RWPE2 (cell line): ENCODE data around the gene LACTBL1.
"Not testable (repeated sequence)": the region's sequence is repeated elsewhere in the genome, so short reads cannot be mapped to it uniquely, and the experiment has no call there.

Source experiments
- ATAC-seq: fragments of 200-7000 bp; cut with Tn5 transposase; 3 replicates; pipeline ENCODE4 v1.9.1; 2021; ENCODE audit warnings: low read depth
- DNase-seq: peaks from one replicate; pipeline ENCODE4 v3.0.0-alpha.2; 2020; ENCODE audit warnings: low spot score
- H3K27ac ChIP-seq: fragments of 450-650 bp; 2 replicates; pipeline ENCODE4 v1.5.1; 2017; ENCODE audit warnings: mild to moderate bottlenecking; ENCODE audit not compliant: poor library complexity, severe bottlenecking
- H3K27me3 ChIP-seq: fragments of 250-450 bp; sonication (Bioruptor Pico); 2 replicates; pipeline ENCODE4 v1.5.1; 2021; ENCODE audit warnings: mild to moderate bottlenecking, moderate library complexity; ENCODE audit not compliant: insufficient read depth, poor library complexity, severe bottlenecking
- H3K36me3 ChIP-seq: fragments of 250-450 bp; sonication (Bioruptor Pico); 2 replicates; pipeline ENCODE4 v1.5.1; 2020; ENCODE audit warnings: low read depth, mild to moderate bottlenecking, moderate library complexity
- H3K4me1 ChIP-seq: fragments of 250-450 bp; sonication (Bioruptor Pico); 2 replicates; pipeline ENCODE4 v1.5.1; 2021; ENCODE audit warnings: mild to moderate bottlenecking, moderate library complexity; ENCODE audit not compliant: insufficient read depth, poor library complexity, severe bottlenecking
- H3K4me3 ChIP-seq: fragments of 250-450 bp; sonication (Bioruptor Pico); 2 replicates; pipeline ENCODE4 v1.5.1; 2021; ENCODE audit warnings: mild to moderate bottlenecking, moderate library complexity; ENCODE audit not compliant: severe bottlenecking
- H3K9me3 ChIP-seq: fragments of 250-450 bp; sonication (Bioruptor Pico); 2 replicates; pipeline ENCODE4 v1.5.1; 2021; ENCODE audit warnings: mild to moderate bottlenecking, moderate library complexity; ENCODE audit not compliant: severe bottlenecking
- TF ChIP-seq, protein P1 (sequence below): fragments of 450-650 bp; IDR thresholded peaks from one replicate; pipeline ENCODE4 v1.5.1; 2017; ENCODE audit warnings: mild to moderate bottlenecking, moderate library complexity; ENCODE audit not compliant: poor library complexity, severe bottlenecking

Gene LACTBL1

DNA sequence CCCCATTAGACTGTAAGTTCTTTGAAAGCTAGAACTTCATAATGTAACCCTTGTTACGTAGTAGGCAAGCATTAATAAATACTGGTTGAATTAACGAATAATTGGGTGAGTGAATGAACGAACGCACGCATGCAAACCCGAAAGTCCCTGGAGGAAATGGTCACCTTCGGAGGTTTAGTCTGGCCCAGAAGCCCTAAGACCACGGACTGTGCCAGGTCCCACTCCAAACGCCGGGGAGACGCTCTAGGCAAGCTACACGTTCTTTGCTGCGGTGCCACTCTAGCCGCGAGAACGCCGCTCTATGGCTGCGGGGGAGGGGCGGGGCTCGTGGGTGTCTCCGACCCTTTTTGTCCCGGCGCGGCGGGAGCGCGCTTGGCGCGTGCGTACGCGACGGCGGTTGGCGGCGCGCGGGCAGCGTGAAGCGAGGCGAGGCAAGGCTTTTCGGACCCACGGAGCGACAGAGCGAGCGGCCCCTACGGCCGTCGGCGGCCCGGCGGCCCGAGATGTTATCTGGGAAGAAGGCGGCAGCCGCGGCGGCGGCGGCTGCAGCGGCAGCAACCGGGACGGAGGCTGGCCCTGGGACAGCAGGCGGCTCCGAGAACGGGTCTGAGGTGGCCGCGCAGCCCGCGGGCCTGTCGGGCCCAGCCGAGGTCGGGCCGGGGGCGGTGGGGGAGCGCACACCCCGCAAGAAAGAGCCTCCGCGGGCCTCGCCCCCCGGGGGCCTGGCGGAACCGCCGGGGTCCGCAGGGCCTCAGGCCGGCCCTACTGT, 46.6 kb upstream of the LACTBL1 start, which contains the start of gene KDM1A:
TSS of gene KDM1A (plus strand) at position 375 of the 769 bp plus-strand sequence. CDS start at position 504, 129 bp downstream.
- TF ChIP-seq, protein P1, sequence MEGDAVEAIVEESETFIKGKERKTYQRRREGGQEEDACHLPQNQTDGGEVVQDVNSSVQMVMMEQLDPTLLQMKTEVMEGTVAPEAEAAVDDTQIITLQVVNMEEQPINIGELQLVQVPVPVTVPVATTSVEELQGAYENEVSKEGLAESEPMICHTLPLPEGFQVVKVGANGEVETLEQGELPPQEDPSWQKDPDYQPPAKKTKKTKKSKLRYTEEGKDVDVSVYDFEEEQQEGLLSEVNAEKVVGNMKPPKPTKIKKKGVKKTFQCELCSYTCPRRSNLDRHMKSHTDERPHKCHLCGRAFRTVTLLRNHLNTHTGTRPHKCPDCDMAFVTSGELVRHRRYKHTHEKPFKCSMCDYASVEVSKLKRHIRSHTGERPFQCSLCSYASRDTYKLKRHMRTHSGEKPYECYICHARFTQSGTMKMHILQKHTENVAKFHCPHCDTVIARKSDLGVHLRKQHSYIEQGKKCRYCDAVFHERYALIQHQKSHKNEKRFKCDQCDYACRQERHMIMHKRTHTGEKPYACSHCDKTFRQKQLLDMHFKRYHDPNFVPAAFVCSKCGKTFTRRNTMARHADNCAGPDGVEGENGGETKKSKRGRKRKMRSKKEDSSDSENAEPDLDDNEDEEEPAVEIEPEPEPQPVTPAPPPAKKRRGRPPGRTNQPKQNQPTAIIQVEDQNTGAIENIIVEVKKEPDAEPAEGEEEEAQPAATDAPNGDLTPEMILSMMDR: peak; percentile 42

DNA sequence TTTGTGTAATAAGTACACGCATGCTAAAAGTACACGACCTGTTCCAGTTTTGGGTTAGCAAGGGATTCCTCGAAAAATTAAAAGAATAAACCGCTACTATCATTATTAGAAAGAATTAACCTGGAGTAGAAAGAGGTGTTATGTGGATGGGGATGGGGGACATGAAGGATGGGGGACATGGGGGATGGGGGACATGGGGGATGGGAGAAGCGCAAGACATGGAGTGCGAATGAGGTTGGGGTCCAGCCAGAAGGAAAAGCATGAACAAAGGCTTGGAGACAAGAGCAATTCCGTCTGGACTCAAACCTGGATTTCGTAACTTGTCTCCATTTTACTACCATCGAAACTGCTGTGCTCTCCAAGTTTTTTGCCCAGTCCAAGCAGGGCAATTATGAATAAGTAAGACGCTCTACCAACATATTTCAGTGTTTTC, 46.0 kb upstream of the LACTBL1 start:
- TF ChIP-seq, protein P1: no peak
- ATAC-seq (no peak), DNase-seq (no peak)
- H3K27me3 ChIP-seq: no peaks in the 10 kb centered on the region
- peak overlapping the region; percentile 92 for H3K4me3 ChIP-seq
- H3K4me1 ChIP-seq: peaks cover 8% of the 10 kb centered on the region
- H3K36me3 ChIP-seq: peaks cover 6% of the 10 kb centered on the region; the same call in 1 of the 2 replicates
- peaks cover 3% of the 10 kb centered on the region for H3K9me3 ChIP-seq
- peak overlapping the region; percentile 77 for H3K27ac ChIP-seq

More for the DNA sequence above, 46.6 kb upstream of the LACTBL1 start, which contains the start of gene KDM1A:
- Histone ChIP-seq H3K4me3 (peak within 1 kb of the TSS; percentile 92), H3K9me3 (peaks cover 3% of the 10 kb centered on the region), H3K27ac (peak within 1 kb of the TSS; percentile 77), H3K36me3 (peaks cover 6% of the 10 kb centered on the region; the same call in 1 of the 2 replicates), H3K4me1 (peaks cover 8% of the 10 kb centered on the region), H3K27me3 (no peaks in the 10 kb centered on the region)
- ATAC-seq (peak; percentile 97), DNase-seq (peak; percentile 96)

DNA sequence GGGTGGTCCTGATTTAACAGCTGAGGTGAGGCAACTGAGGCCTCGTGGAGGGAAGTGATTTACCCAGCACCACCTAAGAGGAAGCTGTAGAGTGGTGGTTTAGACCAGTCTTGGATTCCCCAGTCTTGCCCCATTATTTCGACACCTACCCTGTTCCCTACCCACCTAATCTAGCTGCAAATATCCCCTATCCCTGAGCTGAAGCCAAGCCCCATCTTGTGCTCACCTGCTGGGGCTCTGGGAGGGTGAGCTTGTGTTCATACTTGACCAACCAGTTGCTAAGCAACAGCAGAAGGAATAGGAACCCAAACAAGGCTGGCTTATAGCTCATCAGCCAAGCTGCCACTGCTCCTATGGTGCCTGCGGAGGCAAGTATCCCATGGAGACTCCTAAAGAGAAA, 41.0 kb upstream of the LACTBL1 start:
- no peaks in the 10 kb centered on the region for H3K9me3 ChIP-seq
- ATAC-seq (peak; percentile 11; the same call in 1 of the 3 replicates), DNase-seq (no peak)
- no peak overlapping the region for H3K27ac ChIP-seq
- TF ChIP-seq, protein P1: no peak
- H3K4me3 ChIP-seq: no peak overlapping the region
- no peaks in the 10 kb centered on the region for H3K36me3 ChIP-seq
- no peaks in the 10 kb centered on the region for H3K27me3 ChIP-seq
- H3K4me1 ChIP-seq: peaks cover 15% of the 10 kb centered on the region

DNA sequence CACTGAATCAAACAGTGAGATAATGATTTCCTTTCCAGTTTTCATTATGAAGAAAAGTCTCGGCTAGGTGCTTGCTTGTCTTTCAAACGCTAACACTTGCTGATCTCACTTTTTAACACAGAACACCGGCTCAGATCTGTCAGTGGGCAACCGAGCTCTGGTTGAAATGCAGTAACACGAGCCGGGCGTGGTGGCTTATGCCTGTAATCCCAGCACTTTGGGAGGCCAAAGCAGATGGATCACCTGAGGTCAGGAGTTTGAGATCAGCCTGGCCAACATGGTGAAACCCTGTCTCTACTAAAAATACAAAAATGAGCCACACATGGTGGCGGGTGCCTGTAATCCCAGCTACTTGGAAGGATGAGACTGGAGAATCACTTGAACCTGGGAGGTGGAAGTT, 37.4 kb upstream of the LACTBL1 start:
- H3K9me3 ChIP-seq, DNase-seq, ATAC-seq, H3K36me3 ChIP-seq, H3K4me3 ChIP-seq, H3K27me3 ChIP-seq: not testable (repeated sequence)
- H3K27ac ChIP-seq: peak overlapping the region; percentile 98
- peaks cover 15% of the 10 kb centered on the region for H3K4me1 ChIP-seq

DNA sequence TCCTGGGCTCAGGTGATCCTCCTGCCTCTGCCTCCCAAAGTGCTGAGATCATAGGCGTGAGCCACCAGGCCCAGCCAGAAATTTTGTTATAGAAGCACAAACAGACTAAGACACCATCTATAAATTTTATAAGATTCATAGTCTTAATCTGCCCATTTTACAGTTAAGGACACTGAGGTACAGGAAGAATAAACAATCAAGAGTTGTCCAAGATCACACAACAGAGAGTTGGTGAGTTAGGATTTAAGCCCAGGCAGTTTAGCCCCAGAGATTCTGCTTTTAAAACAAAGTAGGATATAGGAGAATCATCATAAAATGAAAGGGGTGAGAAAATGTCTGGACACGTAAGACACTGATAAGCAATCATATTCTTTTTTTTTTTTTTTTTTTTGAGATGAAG, 36.2 kb upstream of the LACTBL1 start:
- H3K36me3 ChIP-seq: no peaks in the 10 kb centered on the region
- ATAC-seq (no peak), DNase-seq (no peak)
- TF ChIP-seq, protein P1: no peak
- no peak overlapping the region for H3K27ac ChIP-seq
- peaks cover 15% of the 10 kb centered on the region for H3K4me1 ChIP-seq
- no peaks in the 10 kb centered on the region for H3K27me3 ChIP-seq
- no peak overlapping the region for H3K4me3 ChIP-seq
- no peaks in the 10 kb centered on the region for H3K9me3 ChIP-seq
